GM12878 (cell line): ENCODE results near the gene LIX1L. TPM values are rescaled to one million over a fixed set of nuclear protein-coding genes. Genes with fewer than 3 reads are reported as not detected.

Experiments used
- ATF3 ChIP-seq: IDR thresholded peaks from 2 replicates; pipeline ENCODE4 v1.6.1; 2011; ENCODE audit warnings: low read depth, mild to moderate bottlenecking, low read length, moderate library complexity, borderline replicate concordance; ENCODE audit errors: extremely low read depth
- BCL11A ChIP-seq: IDR thresholded peaks from 2 replicates; pipeline ENCODE4 v1.6.1; 2011; ENCODE audit warnings: low read depth, low read length
- ELK1 ChIP-seq: IDR thresholded peaks from 2 replicates; pipeline ENCODE4 v1.6.1; 2012; ENCODE audit warnings: low read depth, low read length, improper control_type of control experiment
- EP300 ChIP-seq, 2 experiments: fragments of 150-350 bp in 1 of 2; IDR thresholded peaks; 2 replicates each; pipeline ENCODE4 v1.6.1; 2011 to 2012; ENCODE audit warnings: low read depth in 2 of 2, low read length in 2 of 2, borderline replicate concordance in 1 of 2, improper control_type of control experiment in 1 of 2, inconsistent platforms in 1 of 2; ENCODE audit not compliant: control insufficient read depth in 1 of 2
- ESRRA ChIP-seq: IDR thresholded peaks from 2 replicates; pipeline ENCODE4 v1.6.1; 2012; ENCODE audit warnings: mild to moderate bottlenecking, low read length, improper control_type of control experiment
- FOXK2 ChIP-seq: fragments of 450-650 bp; IDR thresholded peaks from 2 replicates; pipeline ENCODE4 v1.6.1; 2017; ENCODE audit warnings: mild to moderate bottlenecking, moderate library complexity
- GABPA ChIP-seq: IDR thresholded peaks from 2 replicates; pipeline ENCODE4 v1.6.1; 2014; ENCODE audit warnings: antibody characterized with exemption, low read depth, mild to moderate bottlenecking, inconsistent platforms
- IKZF2 ChIP-seq, 2 experiments: fragments of 450-650 bp; IDR thresholded peaks; 2 replicates each; pipeline ENCODE4 v1.6.1; 2017; ENCODE audit warnings: mild to moderate bottlenecking in 2 of 2, moderate library complexity in 2 of 2
- IRF3 ChIP-seq: fragments of 450-650 bp; IDR thresholded peaks from 2 replicates; pipeline ENCODE4 v1.6.1; 2014; ENCODE audit warnings: mild to moderate bottlenecking
- LARP7 ChIP-seq: fragments of 450-650 bp; IDR thresholded peaks from 2 replicates; pipeline ENCODE4 v1.6.1; 2017; ENCODE audit warnings: mild to moderate bottlenecking
- MTA3 ChIP-seq: IDR thresholded peaks from 2 replicates; pipeline ENCODE4 v1.6.1; 2012; ENCODE audit warnings: low read length, inconsistent platforms, borderline replicate concordance
- MXI1 ChIP-seq: fragments of 150-350 bp; IDR thresholded peaks from 2 replicates; pipeline ENCODE4 v1.6.1; 2011; ENCODE audit warnings: low read depth, mild to moderate bottlenecking, inconsistent platforms, low read length, improper control_type of control experiment
- NFYA ChIP-seq: IDR thresholded peaks from 2 replicates; pipeline ENCODE4 v1.6.1; 2011; ENCODE audit warnings: low read depth, mild to moderate bottlenecking, low read length, improper control_type of control experiment, borderline replicate concordance
- NFYB ChIP-seq: IDR thresholded peaks from 2 replicates; pipeline ENCODE4 v1.6.1; 2011; ENCODE audit warnings: low read depth, mild to moderate bottlenecking, low read length, improper control_type of control experiment, moderate library complexity; ENCODE audit not compliant: insufficient read depth
- NR2C2 ChIP-seq: IDR thresholded peaks from 2 replicates; pipeline ENCODE4 v1.6.1; 2011; ENCODE audit warnings: borderline replicate concordance, low read depth; ENCODE audit not compliant: control insufficient read depth, insufficient read length
- PAX5 ChIP-seq: IDR thresholded peaks from 2 replicates; pipeline ENCODE4 v1.6.1; 2011; ENCODE audit warnings: low read depth, low read length, borderline replicate concordance
- PAX8 ChIP-seq: fragments of 450-650 bp; IDR thresholded peaks from 2 replicates; pipeline ENCODE4 v1.6.1; 2017; ENCODE audit warnings: mild to moderate bottlenecking, moderate library complexity
- RAD21 ChIP-seq: IDR thresholded peaks from 2 replicates; pipeline ENCODE4 v1.6.1; 2011; ENCODE audit warnings: mild to moderate bottlenecking, low read depth, low read length, moderate library complexity; ENCODE audit not compliant: insufficient read depth
- RBBP5 ChIP-seq: fragments of 200-600 bp; sonication (generic); conservative IDR thresholded peaks from 2 replicates; pipeline ENCODE4 v1.6.1; 2016
- ZBTB33 ChIP-seq: fragments of 450-650 bp; IDR thresholded peaks from 2 replicates; pipeline ENCODE4 v1.6.1; 2017; ENCODE audit warnings: mild to moderate bottlenecking
- polyA plus RNA-seq, 11 experiments: library from polyadenylated mRNA; depleted of rRNA in 4 of 11; unstranded in 6 of 11; stranded (reverse) in 5 of 11; fragments of >200 nt; fragmentation: Nextera tagmentation in 4 of 11; fragmentation: Illumina TruSeq in 1 of 11; extraction: Ambion mirVana in 4 of 11; extraction: Trizol in 1 of 11; gene quantifications; 1 replicate in 1 of 11; 2 replicates in 10 of 11; pipeline versions ENCODE4 v1.2.1 to v1.2.3, GENCODE V29; 2011 to 2016; ENCODE audit warnings: inconsistent platforms in 2 of 11, missing spikeins in 2 of 11, low read depth in 1 of 11
- total RNA-seq, 4 experiments: library from RNA; depleted of rRNA in 3 of 4; stranded (reverse); fragments of >200 nt in 3 of 4; fragmentation: Illumina TruSeq in 1 of 4; extraction: Trizol in 1 of 4; gene quantifications; 2 replicates each; pipeline versions ENCODE4 v1.2.1 to v1.2.3, GENCODE V29; 2013 to 2021

Gene LIX1L
- total and polyA plus RNA-seq, 10 of the 15 experiments (the other 5 are each of a cell fraction or from before 2014, with no cell fraction given): 5.5 to 48.2 (median 15.3) TPM

- TF ChIP-seq ATF3: no peak
- TF ChIP-seq GABPA: no peak
- no peak for TF ChIP-seq NFYA
- no peak; the same call in 1 of the 2 replicates for TF ChIP-seq IRF3
- TF ChIP-seq RBBP5: no peak
- no peak for TF ChIP-seq LARP7
- TF ChIP-seq ZBTB33: no peak
- TF ChIP-seq NFYB: peak; percentile 74; the same call in 1 of the 2 replicates
- TF ChIP-seq BCL11A: no peak
- TF ChIP-seq ELK1: no peak
- TF ChIP-seq RAD21: no peak
- TF ChIP-seq IKZF2 (IDR thresholded peaks at IDR 0.05): peak; percentile 36 to 42; a peak in 3 of 4 replicates
- TF ChIP-seq MTA3: no peak
- no peak for TF ChIP-seq ESRRA
- no peak for TF ChIP-seq PAX8
- TF ChIP-seq EP300 (IDR thresholded peaks at IDR 0.05; ENCODE audit: borderline replicate concordance in 1 of 2, control insufficient read depth in 1 of 2, low read depth in 2 of 2, low read length in 2 of 2): no peak
- TF ChIP-seq NR2C2: no peak
- TF ChIP-seq FOXK2: no peak
- peak; percentile 59 for TF ChIP-seq MXI1
- no peak for TF ChIP-seq PAX5
Measured at GRCh38 chr1:145957443-145958319, at the start of gene LIX1L (continued).
